Liver (tissue), 9 donors: ENCODE results near the gene FBXL13. TPM values are rescaled to one million over a fixed set of nuclear protein-coding genes. Genes with fewer than 3 reads are reported as not detected.

Source experiments
- DNase-seq: peaks from one replicate; pipeline ENCODE4 v3.0.0-alpha.2; 2017; ENCODE audit warnings: low spot score
- H3K27ac ChIP-seq, 2 donors: one replicate each; pipeline ENCODE4 v1.7.0; 2013; ENCODE audit warnings: inconsistent platforms in 2 of 2, low read length in 2 of 2, control low read depth in 1 of 2, low read depth in 1 of 2, mild to moderate bottlenecking in 1 of 2
- H3K27me3 ChIP-seq, 4 donors: one replicate each; pipeline versions ENCODE4 v1.6.1 to v1.7.0; 2013; ENCODE audit warnings: low read length in 3 of 4, inconsistent platforms in 1 of 4, mild to moderate bottlenecking in 1 of 4, moderate library complexity in 1 of 4; ENCODE audit not compliant: control insufficient read depth in 4 of 4, insufficient read depth in 4 of 4
- H3K36me3 ChIP-seq, 4 donors: one replicate each; pipeline versions ENCODE4 v1.6.1 to v1.7.0; 2013; ENCODE audit warnings: low read length in 3 of 4, mild to moderate bottlenecking in 3 of 4, low read depth in 1 of 4, moderate library complexity in 1 of 4; ENCODE audit not compliant: control insufficient read depth in 4 of 4, insufficient read depth in 3 of 4
- H3K4me1 ChIP-seq, 4 donors: one replicate each; pipeline versions ENCODE4 v1.6.1 to v1.7.0; 2013; ENCODE audit warnings: low read length in 3 of 4, mild to moderate bottlenecking in 3 of 4, moderate library complexity in 1 of 4; ENCODE audit not compliant: control insufficient read depth in 4 of 4, insufficient read depth in 4 of 4
- H3K4me3 ChIP-seq, 3 donors: one replicate each; pipeline versions ENCODE4 v1.6.1 to v1.7.0; 2013; ENCODE audit warnings: low read length in 3 of 3, control low read depth in 1 of 3, low read depth in 1 of 3, mild to moderate bottlenecking in 1 of 3
- H3K9ac ChIP-seq, 2 donors: one replicate each; pipeline ENCODE4 v1.7.0; 2013; ENCODE audit warnings: low read length in 2 of 2, mild to moderate bottlenecking in 2 of 2, moderate library complexity in 2 of 2, control low read depth in 1 of 2, low read depth in 1 of 2
- H3K9me3 ChIP-seq, 4 donors: one replicate each; pipeline versions ENCODE4 v1.6.1 to v1.7.0; 2013; ENCODE audit warnings: low read length in 3 of 4; ENCODE audit not compliant: control insufficient read depth in 4 of 4
- FOXA2 ChIP-seq: IDR thresholded peaks from 2 replicates; pipeline ENCODE4 v1.6.1; 2016; ENCODE audit warnings: antibody characterized with exemption
- GABPA ChIP-seq, 2 donors: IDR thresholded peaks in 1 of 2; conservative IDR thresholded peaks in 1 of 2; 2 replicates each; pipeline ENCODE4 v1.6.1; 2016; ENCODE audit warnings: antibody characterized with exemption in 2 of 2, mild to moderate bottlenecking in 1 of 2, moderate library complexity in 1 of 2
- HNF4A ChIP-seq, 2 donors: conservative IDR thresholded peaks; 2 replicates each; pipeline ENCODE4 v1.6.1; 2016; ENCODE audit warnings: antibody characterized with exemption in 2 of 2, mild to moderate bottlenecking in 2 of 2
- HNF4G ChIP-seq: IDR thresholded peaks from 2 replicates; pipeline ENCODE4 v1.6.1; 2016; ENCODE audit warnings: antibody characterized with exemption
- NR2F2 ChIP-seq: IDR thresholded peaks from 2 replicates; pipeline ENCODE4 v1.6.1; 2016; ENCODE audit warnings: antibody characterized with exemption
- RAD21 ChIP-seq, 2 donors: IDR thresholded peaks; 2 replicates each; pipeline ENCODE4 v1.6.1; 2016; ENCODE audit warnings: antibody characterized with exemption in 2 of 2, mild to moderate bottlenecking in 2 of 2
- RXRA ChIP-seq, 2 donors: IDR thresholded peaks; 2 replicates each; pipeline ENCODE4 v1.6.1; 2017 to 2018; ENCODE audit warnings: antibody characterized with exemption in 2 of 2, mild to moderate bottlenecking in 1 of 2
- SP1 ChIP-seq: IDR thresholded peaks from 2 replicates; pipeline ENCODE4 v1.6.1; 2018; ENCODE audit warnings: antibody characterized with exemption, mild to moderate bottlenecking
- TAF1 ChIP-seq: conservative IDR thresholded peaks from 2 replicates; pipeline ENCODE4 v1.6.1; 2016; ENCODE audit warnings: antibody characterized with exemption, mild to moderate bottlenecking
- YY1 ChIP-seq: IDR thresholded peaks from 2 replicates; pipeline ENCODE4 v1.6.1; 2016; ENCODE audit warnings: antibody characterized with exemption, mild to moderate bottlenecking
- WGBS: extraction: QIAGEN DNeasy Blood & Tissue Kit; methylation state at CpG from one replicate; pipeline ENCODE4 v1.1.7; 2013; 5-methylcytosine and 5-hydroxymethylcytosine counted together
- polyA plus RNA-seq, 2 donors: library from polyadenylated mRNA; stranded (reverse) in 1 of 2; unstranded in 1 of 2; fragments of 200-250 nt in 1 of 2; fragments of >200 nt in 1 of 2; fragmentation: Nextera tagmentation in 1 of 2; extraction: Ambion mirVana in 1 of 2; gene quantifications; one replicate each; pipeline versions ENCODE4 v1.2.1 to v1.2.3, GENCODE V29; 2013 to 2015
- total RNA-seq, 2 donors: library from RNA; depleted of rRNA; stranded (reverse); fragments of >200 nt; gene quantifications; one replicate each; pipeline ENCODE4 v1.2.3, GENCODE V29; 2014
- TF ChIP-seq, protein P1 (sequence below): fragments of 150-350 bp; IDR thresholded peaks from 2 replicates; pipeline ENCODE4 v1.5.1; 2017; ENCODE audit warnings: improper control_type of control experiment, low read depth, low read length; ENCODE audit not compliant: missing input control
- TF ChIP-seq, protein P2 (sequence below): IDR thresholded peaks from 2 replicates; pipeline ENCODE4 v1.6.1; 2016; ENCODE audit warnings: antibody characterized with exemption
- TF ChIP-seq, protein P3 (sequence below): IDR thresholded peaks from 2 replicates; pipeline ENCODE4 v1.6.1; 2016; ENCODE audit warnings: antibody characterized with exemption
- TF ChIP-seq, protein P4 (sequence below): IDR thresholded peaks from 2 replicates; pipeline ENCODE4 v1.6.1; 2016; ENCODE audit warnings: antibody characterized with exemption
- donor health status: healthy.
- donor health status: healthy.
- donor health status: healthy.
- donor health status: healthy.
- donor health status: healthy.

FBXL13 gene
- total and polyA plus RNA-seq, 4 donors, result 0.03 to 0.75 (median 0.70) TPM; not detected in 1

DNA sequence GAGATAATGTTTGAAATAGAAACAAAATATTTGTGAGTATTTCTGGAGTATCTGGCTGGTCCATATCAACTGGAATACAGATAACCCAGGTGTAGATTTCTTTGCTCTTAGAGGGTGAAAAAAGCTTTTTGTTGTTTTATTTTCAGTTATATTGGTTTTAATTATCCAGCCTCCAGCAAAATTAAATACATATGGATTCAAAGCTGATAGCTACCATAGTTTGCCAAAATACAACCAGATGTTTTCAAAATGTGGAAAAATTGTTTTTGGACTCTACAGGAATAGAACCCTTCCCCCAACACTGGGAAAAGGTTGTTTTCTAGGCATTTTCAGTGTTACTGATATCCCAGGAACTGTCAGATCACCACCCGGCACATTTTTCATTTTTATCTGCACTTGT lies 131.7 kb downstream of the FBXL13 start (continued):
- TF ChIP-seq, protein P1, sequence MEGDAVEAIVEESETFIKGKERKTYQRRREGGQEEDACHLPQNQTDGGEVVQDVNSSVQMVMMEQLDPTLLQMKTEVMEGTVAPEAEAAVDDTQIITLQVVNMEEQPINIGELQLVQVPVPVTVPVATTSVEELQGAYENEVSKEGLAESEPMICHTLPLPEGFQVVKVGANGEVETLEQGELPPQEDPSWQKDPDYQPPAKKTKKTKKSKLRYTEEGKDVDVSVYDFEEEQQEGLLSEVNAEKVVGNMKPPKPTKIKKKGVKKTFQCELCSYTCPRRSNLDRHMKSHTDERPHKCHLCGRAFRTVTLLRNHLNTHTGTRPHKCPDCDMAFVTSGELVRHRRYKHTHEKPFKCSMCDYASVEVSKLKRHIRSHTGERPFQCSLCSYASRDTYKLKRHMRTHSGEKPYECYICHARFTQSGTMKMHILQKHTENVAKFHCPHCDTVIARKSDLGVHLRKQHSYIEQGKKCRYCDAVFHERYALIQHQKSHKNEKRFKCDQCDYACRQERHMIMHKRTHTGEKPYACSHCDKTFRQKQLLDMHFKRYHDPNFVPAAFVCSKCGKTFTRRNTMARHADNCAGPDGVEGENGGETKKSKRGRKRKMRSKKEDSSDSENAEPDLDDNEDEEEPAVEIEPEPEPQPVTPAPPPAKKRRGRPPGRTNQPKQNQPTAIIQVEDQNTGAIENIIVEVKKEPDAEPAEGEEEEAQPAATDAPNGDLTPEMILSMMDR, result no peak
- TF ChIP-seq, protein P2, sequence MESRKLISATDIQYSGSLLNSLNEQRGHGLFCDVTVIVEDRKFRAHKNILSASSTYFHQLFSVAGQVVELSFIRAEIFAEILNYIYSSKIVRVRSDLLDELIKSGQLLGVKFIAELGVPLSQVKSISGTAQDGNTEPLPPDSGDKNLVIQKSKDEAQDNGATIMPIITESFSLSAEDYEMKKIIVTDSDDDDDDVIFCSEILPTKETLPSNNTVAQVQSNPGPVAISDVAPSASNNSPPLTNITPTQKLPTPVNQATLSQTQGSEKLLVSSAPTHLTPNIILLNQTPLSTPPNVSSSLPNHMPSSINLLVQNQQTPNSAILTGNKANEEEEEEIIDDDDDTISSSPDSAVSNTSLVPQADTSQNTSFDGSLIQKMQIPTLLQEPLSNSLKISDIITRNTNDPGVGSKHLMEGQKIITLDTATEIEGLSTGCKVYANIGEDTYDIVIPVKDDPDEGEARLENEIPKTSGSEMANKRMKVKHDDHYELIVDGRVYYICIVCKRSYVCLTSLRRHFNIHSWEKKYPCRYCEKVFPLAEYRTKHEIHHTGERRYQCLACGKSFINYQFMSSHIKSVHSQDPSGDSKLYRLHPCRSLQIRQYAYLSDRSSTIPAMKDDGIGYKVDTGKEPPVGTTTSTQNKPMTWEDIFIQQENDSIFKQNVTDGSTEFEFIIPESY, result no peak
- no peak for TF ChIP-seq HNF4G
- TF ChIP-seq, protein P3, sequence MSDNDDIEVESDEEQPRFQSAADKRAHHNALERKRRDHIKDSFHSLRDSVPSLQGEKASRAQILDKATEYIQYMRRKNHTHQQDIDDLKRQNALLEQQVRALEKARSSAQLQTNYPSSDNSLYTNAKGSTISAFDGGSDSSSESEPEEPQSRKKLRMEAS, result no peak
- TF ChIP-seq, protein P4, sequence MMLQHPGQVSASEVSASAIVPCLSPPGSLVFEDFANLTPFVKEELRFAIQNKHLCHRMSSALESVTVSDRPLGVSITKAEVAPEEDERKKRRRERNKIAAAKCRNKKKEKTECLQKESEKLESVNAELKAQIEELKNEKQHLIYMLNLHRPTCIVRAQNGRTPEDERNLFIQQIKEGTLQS, result no peak

DNA sequence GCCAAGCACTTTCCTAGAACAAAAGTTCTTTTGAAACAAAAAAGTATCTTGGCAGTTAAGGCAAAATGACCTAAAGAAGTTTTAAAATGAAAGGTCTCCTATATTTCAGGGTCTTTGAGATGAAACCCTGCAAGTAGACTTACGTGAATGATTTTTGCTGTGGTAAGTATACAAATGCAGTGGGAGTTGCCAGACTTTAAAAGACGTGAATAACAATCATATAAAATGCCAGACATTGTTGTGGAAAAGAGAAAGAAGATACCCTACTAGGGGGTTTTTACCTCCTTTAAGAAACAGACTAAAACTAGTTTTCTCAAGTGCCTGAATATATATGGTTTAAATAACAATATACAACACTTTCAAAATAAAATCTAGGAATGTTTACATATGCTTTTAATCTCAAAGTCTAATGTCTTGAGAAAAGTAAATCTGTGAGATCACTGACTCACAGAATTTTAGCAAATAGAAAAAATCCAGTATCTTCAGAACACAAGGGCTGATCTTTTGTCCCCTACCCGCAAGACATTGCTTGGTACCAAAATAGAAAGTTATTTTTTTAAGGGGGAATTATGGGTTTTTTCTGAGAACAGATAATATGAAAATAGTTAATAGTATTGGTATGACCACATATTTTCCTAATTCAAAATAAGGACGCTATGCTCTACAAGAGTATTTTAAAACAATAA lies 132.3 kb downstream of the FBXL13 start:
- Histone ChIP-seq H3K27me3 (no peaks in the 10 kb centered on the region), H3K4me1 (no peaks in the 10 kb centered on the region), H3K36me3 (no peaks in the 10 kb centered on the region), H3K9ac (no peak overlapping the region), H3K9me3 (no peaks in the 10 kb centered on the region), H3K27ac (no peak overlapping the region), H3K4me3 (no peak overlapping the region)
- WGBS, result 79% methylated on average over 4 of the region's 4 CpGs
- DNase-seq, result no peak
- no peak for TF ChIP-seq FOXA2
- TF ChIP-seq, protein P2, result no peak
- peak; percentile 56 for TF ChIP-seq NR2F2

DNA sequence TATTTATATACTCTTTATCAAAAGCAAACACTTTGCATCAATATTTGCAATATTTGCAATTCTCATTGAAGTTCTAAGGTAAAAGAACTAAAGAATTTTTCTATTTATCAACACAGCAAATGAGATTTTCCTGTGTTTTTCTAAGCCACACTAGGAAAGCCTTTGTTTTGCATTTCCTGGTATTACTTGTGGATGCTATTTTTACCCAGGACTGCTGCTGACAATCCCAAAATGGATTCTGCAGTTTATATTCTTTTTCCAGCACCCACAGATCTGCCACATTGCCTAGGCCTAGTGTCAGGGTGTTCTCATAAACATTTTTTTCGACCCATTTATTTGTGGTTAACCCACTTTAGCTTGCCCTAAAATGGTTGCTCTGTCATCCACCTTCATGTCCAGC lies 135.9 kb downstream of the FBXL13 start:
- Histone ChIP-seq H3K27me3 (no peaks in the 10 kb centered on the region), H3K9me3 (no peaks in the 10 kb centered on the region), H3K4me1 (peaks cover 0 to 7% (median 6%) of the 10 kb centered on the region in 4 donors), H3K9ac (no peak overlapping the region), H3K27ac (no peak overlapping the region), H3K4me3 (no peak overlapping the region), H3K36me3 (no peaks in the 10 kb centered on the region)
- no peak for DNase-seq
- 70% methylated on average over 1 of the region's 1 CpG for WGBS
- TF ChIP-seq HNF4A (conservative IDR thresholded peaks at IDR 0.05) (no peak), RXRA (IDR thresholded peaks at IDR 0.05) (no peak), RAD21 (IDR thresholded peaks at IDR 0.05) (no peak), SP1 (no peak), HNF4G (no peak), YY1 (no peak), NR2F2 (no peak), TAF1 (no peak), FOXA2 (no peak), GABPA (IDR thresholded peaks at IDR 0.05 in 1 of 2, conservative IDR thresholded peaks at IDR 0.05 in 1 of 2) (no peak)
- TF ChIP-seq, protein P1, result no peak
- TF ChIP-seq, protein P2, result no peak
- TF ChIP-seq, protein P4, result no peak
- TF ChIP-seq, protein P3, result no peak
